Tibial artery (tissue), 4 donors: ENCODE data around the gene CFAP77.

ENCODE experiments used
- DNase-seq, 2 donors: peaks; one replicate each; pipeline ENCODE4 v3.0.0-alpha.2; 2019
- H3K27ac ChIP-seq, 2 donors: fragments of 200-600 bp; sonication (generic) in 1 of 2; 1 replicate in 1 of 2; 2 replicates in 1 of 2; pipeline ENCODE4 v1.5.1; 2018 to 2019; ENCODE audit warnings: mild to moderate bottlenecking in 1 of 2
- H3K27me3 ChIP-seq, 2 donors: fragments of 200-600 bp; sonication (generic) in 1 of 2; one replicate each; pipeline versions ENCODE4 v1.5.1 to v1.6.0; 2016 to 2019
- H3K36me3 ChIP-seq, 3 donors: fragments of 200-600 bp; sonication (generic) in 2 of 3; one replicate each; pipeline ENCODE4 v1.5.1; 2016 to 2019; ENCODE audit warnings: mild to moderate bottlenecking in 2 of 3
- H3K4me1 ChIP-seq, 4 donors: fragments of 200-600 bp; sonication (generic) in 2 of 4; 1 replicate in 3 of 4; 2 replicates in 1 of 4; pipeline ENCODE4 v1.5.1; 2016 to 2019
- H3K4me3 ChIP-seq, 2 donors: fragments of 200-600 bp; sonication (generic) in 1 of 2; 1 replicate in 1 of 2; 2 replicates in 1 of 2; pipeline ENCODE4 v1.5.1; 2018 to 2019; ENCODE audit warnings: mild to moderate bottlenecking in 2 of 2
- H3K9me3 ChIP-seq, 3 donors: fragments of 200-600 bp; sonication (generic) in 1 of 3; one replicate each; pipeline ENCODE4 v1.5.1; 2016 to 2019
- intact Hi-C: fragments of 100-400 bp; cut with DNase I; formaldehyde crosslinking; loops from one replicate; pipeline ENCODE4 v1.15.0; 2023; ENCODE audit warnings: low total_unique reads
- TF ChIP-seq, protein P1 (sequence below), 2 experiments: fragments of 200-600 bp in 1 of 2; fragments of 450-650 bp in 1 of 2; IDR thresholded peaks; one replicate each; pipeline ENCODE4 v1.5.1; 2017 to 2019; ENCODE audit warnings: antibody characterized with exemption in 2 of 2, mild to moderate bottlenecking in 1 of 2, moderate library complexity in 1 of 2

CFAP77 gene

DNA sequence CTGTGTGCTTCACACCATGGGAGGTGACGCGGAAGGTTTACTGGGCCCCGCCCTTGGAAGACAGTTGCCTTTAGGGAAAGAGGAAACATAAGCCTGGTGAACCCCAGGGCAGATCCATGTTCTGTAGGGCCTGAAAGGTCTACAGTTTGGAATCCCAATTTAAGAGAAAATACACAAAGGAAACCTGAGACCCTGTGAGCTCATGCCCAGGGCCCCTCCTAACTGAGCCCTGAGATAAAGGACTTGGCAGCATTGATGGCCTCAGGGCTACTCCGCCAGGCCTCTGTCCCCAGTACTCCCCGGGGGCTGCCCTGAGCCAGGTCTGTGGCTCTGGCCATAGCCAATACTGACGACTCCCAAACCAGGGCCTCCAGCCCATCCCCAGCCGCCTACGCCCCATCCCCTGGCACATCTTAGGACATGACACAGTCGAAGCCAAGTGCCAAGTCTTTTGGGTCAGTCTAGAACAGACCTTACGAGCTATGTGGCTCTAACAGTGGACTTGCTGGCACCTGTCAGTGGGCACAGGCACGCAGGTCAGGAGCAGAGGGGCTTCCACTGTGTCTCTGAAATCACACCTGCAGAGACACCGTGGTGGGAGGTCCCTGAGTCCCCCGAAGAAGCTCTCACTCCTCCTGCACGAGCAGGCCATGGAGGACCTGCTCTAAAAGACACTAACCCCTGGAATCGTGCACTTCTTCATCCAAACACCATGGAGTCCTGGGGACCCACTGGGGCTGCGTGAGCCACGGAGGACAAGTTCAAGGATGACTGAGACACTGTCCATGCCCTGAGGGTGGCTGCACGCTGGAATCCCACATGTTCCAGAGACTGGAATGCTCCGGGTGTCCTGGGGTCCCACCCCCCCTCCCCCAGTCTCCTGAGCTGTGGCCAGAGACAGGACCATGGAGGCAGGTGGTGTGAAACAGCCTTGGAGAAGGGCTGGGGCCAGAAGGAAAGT lies 132.1 kb downstream of the CFAP77 start:
- H3K9me3 ChIP-seq = peaks cover 0 to 4% (median 0%) of the 10 kb centered on the region in 3 donors
- no peaks in the 10 kb centered on the region for H3K36me3 ChIP-seq
- no peak for DNase-seq
- no peak overlapping the region for H3K27ac ChIP-seq
- H3K4me3 ChIP-seq = no peak overlapping the region
- H3K27me3 ChIP-seq = peaks cover 0 to 41% of the 10 kb centered on the region in 2 donors
- peaks cover 0 to 5% (median 2%) of the 10 kb centered on the region in 4 donors for H3K4me1 ChIP-seq
- TF ChIP-seq, protein P1, sequence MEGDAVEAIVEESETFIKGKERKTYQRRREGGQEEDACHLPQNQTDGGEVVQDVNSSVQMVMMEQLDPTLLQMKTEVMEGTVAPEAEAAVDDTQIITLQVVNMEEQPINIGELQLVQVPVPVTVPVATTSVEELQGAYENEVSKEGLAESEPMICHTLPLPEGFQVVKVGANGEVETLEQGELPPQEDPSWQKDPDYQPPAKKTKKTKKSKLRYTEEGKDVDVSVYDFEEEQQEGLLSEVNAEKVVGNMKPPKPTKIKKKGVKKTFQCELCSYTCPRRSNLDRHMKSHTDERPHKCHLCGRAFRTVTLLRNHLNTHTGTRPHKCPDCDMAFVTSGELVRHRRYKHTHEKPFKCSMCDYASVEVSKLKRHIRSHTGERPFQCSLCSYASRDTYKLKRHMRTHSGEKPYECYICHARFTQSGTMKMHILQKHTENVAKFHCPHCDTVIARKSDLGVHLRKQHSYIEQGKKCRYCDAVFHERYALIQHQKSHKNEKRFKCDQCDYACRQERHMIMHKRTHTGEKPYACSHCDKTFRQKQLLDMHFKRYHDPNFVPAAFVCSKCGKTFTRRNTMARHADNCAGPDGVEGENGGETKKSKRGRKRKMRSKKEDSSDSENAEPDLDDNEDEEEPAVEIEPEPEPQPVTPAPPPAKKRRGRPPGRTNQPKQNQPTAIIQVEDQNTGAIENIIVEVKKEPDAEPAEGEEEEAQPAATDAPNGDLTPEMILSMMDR (IDR thresholded peaks at IDR 0.05) = no peak
- intact Hi-C loops = no loop called here

DNA sequence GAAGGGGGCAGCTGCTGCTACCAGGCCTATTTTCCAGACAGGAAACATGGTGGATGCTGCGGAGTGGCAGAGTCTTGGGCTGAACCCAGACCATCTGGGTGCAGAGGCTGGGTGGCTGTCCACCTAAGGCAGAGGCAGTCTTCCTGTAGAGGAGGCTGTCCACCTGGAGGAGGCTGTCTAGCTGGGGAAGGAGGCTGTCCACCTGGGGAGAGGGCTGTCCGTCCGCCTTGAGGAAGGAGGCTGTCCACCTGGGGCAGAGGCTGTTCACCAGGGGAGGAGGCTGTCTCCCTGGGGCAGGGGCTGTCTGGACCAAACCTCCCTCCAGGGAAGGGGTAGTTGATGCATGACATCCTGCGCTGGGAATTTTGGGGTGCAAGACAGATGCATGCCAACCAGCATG lies 133.2 kb downstream of the CFAP77 start:
- no peaks in the 10 kb centered on the region for H3K9me3 ChIP-seq
- peaks cover 0 to 43% of the 10 kb centered on the region in 2 donors for H3K27me3 ChIP-seq
- no peaks in the 10 kb centered on the region for H3K36me3 ChIP-seq
- intact Hi-C loops = no loop called here
- DNase-seq = no peak
- H3K27ac ChIP-seq = no peak overlapping the region
- peaks cover 0 to 5% (median 2%) of the 10 kb centered on the region in 4 donors for H3K4me1 ChIP-seq
- TF ChIP-seq, protein P1 (IDR thresholded peaks at IDR 0.05) = no peak
- no peak overlapping the region for H3K4me3 ChIP-seq

DNA sequence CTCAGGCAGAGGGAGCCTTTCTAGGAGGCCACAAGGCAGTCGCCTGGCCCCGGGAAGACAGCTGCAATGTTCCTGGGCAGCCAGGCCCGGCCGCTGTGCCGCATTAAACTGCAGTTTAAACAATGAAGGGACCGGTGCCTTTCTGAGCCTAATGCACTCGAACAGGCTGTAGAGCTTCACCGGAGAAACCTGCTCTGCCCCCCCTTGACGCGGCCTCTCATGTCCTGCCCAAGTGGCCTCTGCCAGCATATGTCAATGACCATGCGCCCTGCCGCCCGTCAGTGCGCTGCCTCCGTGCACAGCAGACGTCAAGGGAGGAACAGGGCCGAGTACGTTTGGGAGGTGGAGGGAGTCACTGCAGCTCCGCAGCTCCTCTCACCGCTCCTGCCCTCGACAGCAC lies 133.9 kb downstream of the CFAP77 start:
- H3K4me3 ChIP-seq = no peak overlapping the region
- H3K4me1 ChIP-seq = peaks cover 0 to 5% (median 2%) of the 10 kb centered on the region in 4 donors
- TF ChIP-seq, protein P1 (IDR thresholded peaks at IDR 0.05) = no peak
- no peaks in the 10 kb centered on the region for H3K36me3 ChIP-seq
- DNase-seq = no peak
- no peaks in the 10 kb centered on the region for H3K9me3 ChIP-seq
- intact Hi-C loops = no loop called here
- no peak overlapping the region for H3K27ac ChIP-seq
- H3K27me3 ChIP-seq = peaks cover 0 to 42% of the 10 kb centered on the region in 2 donors

DNA sequence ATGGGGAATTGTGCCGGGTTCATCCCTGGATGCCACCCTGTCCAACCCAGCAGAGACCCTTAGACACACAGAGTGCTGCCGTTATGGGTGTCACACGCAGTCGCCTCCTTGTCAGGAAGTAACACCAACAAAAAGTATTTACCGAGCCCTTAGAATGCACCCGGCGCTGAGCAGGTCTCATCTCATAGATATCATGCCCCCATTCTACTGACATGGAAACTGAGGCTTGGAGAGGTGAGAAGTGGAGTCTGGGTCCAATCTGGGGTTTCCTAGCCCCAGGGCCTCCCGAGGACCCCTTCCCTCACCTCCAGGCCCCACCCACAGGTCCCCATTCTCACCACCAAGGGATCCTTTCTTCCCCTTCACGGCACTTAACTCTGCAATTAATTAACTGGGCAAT lies 135.6 kb downstream of the CFAP77 start:
- intact Hi-C loops = no loop called here
- Histone ChIP-seq H3K27me3 (peaks cover 0 to 42% of the 10 kb centered on the region in 2 donors), H3K27ac (no peak overlapping the region), H3K4me3 (no peak overlapping the region), H3K4me1 (peaks cover 0 to 5% (median 2%) of the 10 kb centered on the region in 4 donors), H3K36me3 (no peaks in the 10 kb centered on the region), H3K9me3 (no peaks in the 10 kb centered on the region)
- TF ChIP-seq, protein P1 (IDR thresholded peaks at IDR 0.05) = no peak
- DNase-seq = no peak

DNA sequence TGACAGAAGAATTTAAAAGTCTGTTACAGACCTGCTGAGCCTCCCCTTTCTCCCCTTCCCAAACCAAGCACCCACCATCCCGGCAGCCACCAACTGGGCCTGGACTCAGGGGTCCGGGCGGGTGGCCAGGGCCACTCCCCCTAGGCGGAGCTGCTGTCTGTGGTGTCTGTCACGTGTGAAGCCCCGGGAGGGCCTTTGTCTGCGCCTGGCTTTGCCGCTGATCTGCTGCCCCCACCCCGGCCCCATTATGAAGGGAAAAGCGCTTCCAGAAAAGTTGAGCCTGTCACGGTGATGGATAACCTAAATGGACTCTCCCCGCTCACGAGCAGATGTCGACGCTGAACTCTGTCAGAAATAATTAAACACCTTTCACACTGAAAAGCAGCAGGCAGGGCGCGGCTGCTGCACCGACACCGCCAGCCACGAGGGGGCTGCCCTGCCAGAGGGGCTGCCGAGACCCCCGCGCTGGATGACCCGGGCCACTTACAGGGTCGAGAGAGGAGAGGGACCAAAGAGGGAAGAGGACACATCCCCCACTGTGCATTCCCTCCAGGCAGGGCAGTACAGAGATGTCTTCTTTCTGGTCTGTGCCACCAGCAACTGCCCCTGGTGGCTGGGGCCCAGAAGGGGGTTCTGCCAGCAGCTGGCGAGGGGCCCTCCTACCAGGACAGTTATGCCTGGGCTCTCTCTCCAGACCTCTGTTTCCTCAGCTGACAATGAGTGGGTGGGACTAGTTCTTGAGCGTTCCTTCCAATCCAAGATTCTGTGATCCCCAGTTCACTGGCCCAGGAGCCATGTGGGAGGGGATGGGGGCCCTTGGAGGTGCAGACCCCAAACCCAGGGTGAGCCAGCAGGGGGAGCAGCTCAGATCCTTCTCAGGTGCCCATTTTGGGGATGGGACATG lies 136.4 kb downstream of the CFAP77 start:
- Histone ChIP-seq H3K4me3 (no peak overlapping the region), H3K9me3 (no peaks in the 10 kb centered on the region), H3K36me3 (no peaks in the 10 kb centered on the region), H3K27ac (no peak overlapping the region), H3K27me3 (peaks cover 0 to 44% of the 10 kb centered on the region in 2 donors), H3K4me1 (peaks cover 0 to 5% (median 2%) of the 10 kb centered on the region in 4 donors)
- no peak for DNase-seq
- intact Hi-C loops = no loop called here
- TF ChIP-seq, protein P1 (IDR thresholded peaks at IDR 0.05) = no peak
